Type B pancreatic cell (in vitro differentiated cells): ENCODE results near the gene TAF1D. TPM values are rescaled to one million over a fixed set of nuclear protein-coding genes. Genes with fewer than 3 reads are reported as not detected.

Source experiments
- DNase-seq: peaks from one replicate; pipeline ENCODE4 v3.0.0; 2021; ENCODE audit warnings: mixed read lengths; ENCODE audit not compliant: unreplicated experiment; ENCODE audit errors: extremely low spot score
- H3K27ac Mint-ChIP-seq: 2 replicates; pipeline ENCODE4 v1.8.0; 2021; ENCODE audit warnings: mild to moderate bottlenecking, mixed read lengths
- H3K27me3 Mint-ChIP-seq: 2 replicates; pipeline ENCODE4 v1.8.0; 2021; ENCODE audit warnings: mixed read lengths
- H3K36me3 Mint-ChIP-seq: 2 replicates; pipeline ENCODE4 v1.8.0; 2021; ENCODE audit warnings: mixed read lengths
- H3K4me1 Mint-ChIP-seq: one replicate; pipeline ENCODE4 v1.8.0; 2021; ENCODE audit warnings: mixed read lengths; ENCODE audit not compliant: unreplicated experiment
- H3K4me3 Mint-ChIP-seq: 2 replicates; pipeline ENCODE4 v1.8.0; 2021; ENCODE audit warnings: mild to moderate bottlenecking, mixed read lengths
- H3K9me3 Mint-ChIP-seq: 2 replicates; pipeline ENCODE4 v1.8.0; 2021; ENCODE audit warnings: mixed read lengths
- total RNA-seq: library from RNA; stranded (reverse); gene quantifications from 2 replicates; pipeline ENCODE4 v1.2.1, GENCODE V29; 2021; ENCODE audit warnings: low replicate concordance
- TF ChIP-seq, protein P1 (sequence below): fragments of 200-600 bp; sonication (generic); conservative IDR thresholded peaks from 2 replicates; pipeline ENCODE4 v1.5.0; 2021; ENCODE audit warnings: antibody characterized with exemption, mild to moderate bottlenecking

The TAF1D gene
- total RNA-seq, 1 donor from 2014 or later, result 143 TPM

GRCh38 chr11:93718057-93718563, 23.2 kb downstream of the TAF1D start:
- Mint-ChIP-seq H3K4me1 (no peaks in the 10 kb centered on the region), H3K27me3 (no peaks in the 10 kb centered on the region), H3K9me3 (no peaks in the 10 kb centered on the region), H3K36me3 (peaks cover 36% of the 10 kb centered on the region), H3K4me3 (no peak overlapping the region), H3K27ac (no peak overlapping the region)
- TF ChIP-seq, protein P1, sequence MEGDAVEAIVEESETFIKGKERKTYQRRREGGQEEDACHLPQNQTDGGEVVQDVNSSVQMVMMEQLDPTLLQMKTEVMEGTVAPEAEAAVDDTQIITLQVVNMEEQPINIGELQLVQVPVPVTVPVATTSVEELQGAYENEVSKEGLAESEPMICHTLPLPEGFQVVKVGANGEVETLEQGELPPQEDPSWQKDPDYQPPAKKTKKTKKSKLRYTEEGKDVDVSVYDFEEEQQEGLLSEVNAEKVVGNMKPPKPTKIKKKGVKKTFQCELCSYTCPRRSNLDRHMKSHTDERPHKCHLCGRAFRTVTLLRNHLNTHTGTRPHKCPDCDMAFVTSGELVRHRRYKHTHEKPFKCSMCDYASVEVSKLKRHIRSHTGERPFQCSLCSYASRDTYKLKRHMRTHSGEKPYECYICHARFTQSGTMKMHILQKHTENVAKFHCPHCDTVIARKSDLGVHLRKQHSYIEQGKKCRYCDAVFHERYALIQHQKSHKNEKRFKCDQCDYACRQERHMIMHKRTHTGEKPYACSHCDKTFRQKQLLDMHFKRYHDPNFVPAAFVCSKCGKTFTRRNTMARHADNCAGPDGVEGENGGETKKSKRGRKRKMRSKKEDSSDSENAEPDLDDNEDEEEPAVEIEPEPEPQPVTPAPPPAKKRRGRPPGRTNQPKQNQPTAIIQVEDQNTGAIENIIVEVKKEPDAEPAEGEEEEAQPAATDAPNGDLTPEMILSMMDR, result no peak
- DNase-seq, result no peak

DNA sequence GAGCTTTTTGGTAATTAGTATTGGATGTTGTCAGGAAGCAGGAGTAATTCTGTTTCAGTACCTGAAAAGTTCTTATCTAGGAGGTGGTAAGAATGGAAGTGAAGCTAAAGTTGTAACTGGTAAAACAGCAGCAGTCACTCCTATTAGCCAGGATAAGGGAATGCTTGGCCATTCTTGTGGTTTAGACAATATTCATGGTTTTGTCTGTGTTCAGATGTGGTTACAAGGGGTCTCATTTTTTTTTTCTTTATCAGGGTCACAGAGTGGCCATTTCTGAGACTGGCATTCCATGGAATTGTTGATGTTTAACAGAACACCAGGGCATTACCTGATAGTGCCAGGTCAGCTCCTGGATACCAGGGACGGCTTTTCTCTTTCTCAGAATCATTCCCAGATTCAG, 23.8 kb downstream of the TAF1D start:
- Mint-ChIP-seq H3K27ac (no peak overlapping the region), H3K27me3 (no peaks in the 10 kb centered on the region), H3K9me3 (no peaks in the 10 kb centered on the region), H3K4me3 (no peak overlapping the region), H3K4me1 (no peaks in the 10 kb centered on the region), H3K36me3 (peaks cover 42% of the 10 kb centered on the region)
- DNase-seq, result no peak
- TF ChIP-seq, protein P1, result no peak

DNA sequence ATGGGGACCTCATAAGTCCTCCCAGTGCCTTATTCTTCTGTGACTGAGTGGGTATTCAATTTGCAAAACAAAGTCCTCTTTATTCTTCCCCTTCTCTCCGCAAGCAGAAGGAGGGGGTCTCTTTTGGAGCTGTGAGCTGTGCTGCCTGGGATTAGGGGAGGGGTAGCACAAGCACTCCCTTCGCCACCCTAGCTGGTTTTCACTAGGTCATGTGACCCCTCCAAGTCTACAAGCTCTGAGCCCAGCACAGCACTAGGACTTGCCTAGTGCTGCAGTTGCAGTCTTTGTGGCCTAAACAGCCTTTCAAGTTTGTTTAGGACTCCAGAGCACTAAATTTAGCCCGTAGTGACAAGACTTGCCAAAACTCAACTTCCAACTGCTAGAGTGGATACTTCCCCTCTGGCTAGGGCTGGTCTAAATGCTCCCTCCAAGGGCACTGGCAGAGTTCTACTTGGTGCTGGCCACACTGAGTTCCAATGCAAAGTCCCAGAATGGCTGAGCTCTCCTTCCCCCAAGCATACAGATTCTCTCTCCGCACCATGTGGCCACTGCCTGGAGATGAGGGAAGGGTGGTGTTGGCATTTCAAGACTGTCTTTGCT, 25.4 kb downstream of the TAF1D start:
- H3K36me3 Mint-ChIP-seq, result peaks cover 50% of the 10 kb centered on the region
- no peak overlapping the region for H3K4me3 Mint-ChIP-seq
- H3K27ac Mint-ChIP-seq, result no peak overlapping the region
- no peak for DNase-seq
- no peaks in the 10 kb centered on the region for H3K4me1 Mint-ChIP-seq
- no peaks in the 10 kb centered on the region for H3K9me3 Mint-ChIP-seq
- TF ChIP-seq, protein P1, result no peak
- H3K27me3 Mint-ChIP-seq, result no peaks in the 10 kb centered on the region

DNA sequence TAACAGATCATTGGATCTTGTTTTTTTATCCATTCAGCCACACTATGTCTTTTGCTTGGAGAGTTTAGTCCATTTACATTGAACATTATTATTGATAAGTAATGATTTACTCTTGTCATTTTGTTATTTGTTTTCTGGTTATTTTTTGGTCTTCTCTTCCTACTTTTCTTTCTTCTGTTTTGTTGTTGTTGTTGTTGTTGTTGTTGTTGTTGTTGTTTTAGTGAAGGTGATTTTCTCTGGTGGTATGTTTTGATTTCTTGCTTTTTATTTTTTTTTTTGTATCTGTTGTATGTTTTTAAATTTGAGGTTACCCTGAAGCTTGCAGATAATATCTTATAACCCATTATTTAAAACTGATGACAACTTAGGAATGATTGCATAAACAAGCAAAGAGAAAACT, 28.6 kb downstream of the TAF1D start:
- Mint-ChIP-seq H3K27ac (no peak overlapping the region), H3K9me3 (peaks cover 15% of the 10 kb centered on the region), H3K36me3 (peaks cover 74% of the 10 kb centered on the region), H3K4me1 (no peaks in the 10 kb centered on the region), H3K27me3 (no peaks in the 10 kb centered on the region), H3K4me3 (no peak overlapping the region)
- DNase-seq, result no peak
- TF ChIP-seq, protein P1, result no peak

- no peak overlapping the region for H3K27ac Mint-ChIP-seq
- DNase-seq, result no peak
- no peak overlapping the region for H3K4me3 Mint-ChIP-seq
- H3K27me3 Mint-ChIP-seq, result no peaks in the 10 kb centered on the region
- peaks cover 74% of the 10 kb centered on the region for H3K36me3 Mint-ChIP-seq
- no peaks in the 10 kb centered on the region for H3K4me1 Mint-ChIP-seq
- H3K9me3 Mint-ChIP-seq, result peaks cover 15% of the 10 kb centered on the region
- TF ChIP-seq, protein P1, result no peak
These were observed 31.1 kb downstream of the TAF1D start for GRCh38 chr11:93710239-93710638.
